WTC11 (cell line): ENCODE measurements around the gene ZMYND15. TPM values are rescaled to one million over a fixed set of nuclear protein-coding genes. Genes with fewer than 3 reads are reported as not detected.

Experiments used
- ATAC-seq: fragments of 200-7000 bp; cut with Tn5 transposase; 2 replicates; pipeline ENCODE4 v1.10.0; 2021; ENCODE audit warnings: mild to moderate bottlenecking, moderate library complexity
- CTCF ChIA-PET: fragments of 300-600 bp; sonication (Branson Sonifier 250); formaldehyde crosslinking; loops from one replicate; lab custom pipeline; 2021; ENCODE audit warnings: antibody characterized with exemption; lab: Charles Lee
- POLR2A ChIA-PET: fragments of 350-600 bp; sonication (Branson Sonifier 250); formaldehyde crosslinking; loops from one replicate; lab custom pipeline; 2021; ENCODE audit warnings: antibody characterized with exemption; lab: Charles Lee
- DNase-seq: peaks from one replicate; pipeline ENCODE4 v3.0.0; 2021; ENCODE audit warnings: low spot score
- H3K27ac Mint-ChIP-seq: 2 replicates; pipeline ENCODE4 v1.8.0; 2021; ENCODE audit warnings: mixed read lengths
- H3K27me3 Mint-ChIP-seq: 2 replicates; pipeline ENCODE4 v1.8.0; 2021; ENCODE audit warnings: low read depth, mild to moderate bottlenecking, moderate library complexity, mixed read lengths
- H3K36me3 Mint-ChIP-seq: 2 replicates; pipeline ENCODE4 v1.8.0; 2021; ENCODE audit warnings: mixed read lengths
- H3K4me1 Mint-ChIP-seq: 2 replicates; pipeline ENCODE4 v1.8.0; 2022; ENCODE audit warnings: mixed read lengths
- H3K4me3 Mint-ChIP-seq: 2 replicates; pipeline ENCODE4 v1.8.0; 2021; ENCODE audit warnings: mild to moderate bottlenecking, moderate library complexity, mixed read lengths
- H3K9me3 Mint-ChIP-seq: 2 replicates; pipeline ENCODE4 v1.8.0; 2021; ENCODE audit warnings: mixed read lengths
- CBFB ChIP-seq: sonication (generic); formaldehyde crosslinking; IDR thresholded peaks from 2 replicates; pipeline ENCODE4 v1.8.1; 2022; ENCODE audit warnings: mild to moderate bottlenecking, low read depth, missing genetic modification reagents
- E2F5 ChIP-seq: sonication (generic); formaldehyde crosslinking; IDR thresholded peaks from 2 replicates; pipeline ENCODE4 v1.8.1; 2022; ENCODE audit warnings: mild to moderate bottlenecking, moderate library complexity, missing genetic modification reagents
- GTF2I ChIP-seq: fragments of 250-450 bp; sonication (Bioruptor Pico); conservative IDR thresholded peaks from 2 replicates; pipeline ENCODE4 v1.4.0; 2021; ENCODE audit warnings: mild to moderate bottlenecking
- HMGXB4 ChIP-seq: sonication (generic); formaldehyde crosslinking; IDR thresholded peaks from 2 replicates; pipeline ENCODE4 v1.8.1; 2023; ENCODE audit warnings: mild to moderate bottlenecking, moderate library complexity, missing genetic modification reagents
- JAZF1 ChIP-seq: fragments of 250-450 bp; sonication (Bioruptor Pico); IDR thresholded peaks from 2 replicates; pipeline ENCODE4 v1.9.0; 2021; ENCODE audit warnings: moderate library complexity, mild to moderate bottlenecking, inconsistent platforms
- NR3C1 ChIP-seq: sonication (generic); formaldehyde crosslinking; conservative IDR thresholded peaks from 2 replicates; pipeline ENCODE4 v1.8.1; 2023; ENCODE audit warnings: low read depth, mild to moderate bottlenecking, missing genetic modification reagents
- PREB ChIP-seq: sonication (generic); formaldehyde crosslinking; IDR thresholded peaks from 2 replicates; pipeline ENCODE4 v1.8.1; 2022; ENCODE audit warnings: mild to moderate bottlenecking, missing genetic modification reagents, moderate library complexity, borderline replicate concordance
- RORB ChIP-seq: fragments of 250-450 bp; sonication (Bioruptor Pico); IDR thresholded peaks from 2 replicates; pipeline ENCODE4 v1.9.0; 2021; ENCODE audit warnings: mild to moderate bottlenecking
- SMAD3 ChIP-seq: sonication (generic); formaldehyde crosslinking; IDR thresholded peaks from 2 replicates; pipeline ENCODE4 v1.8.0; 2022; ENCODE audit warnings: missing genetic modification reagents, mild to moderate bottlenecking, borderline replicate concordance
- SOX15 ChIP-seq: fragments of 250-450 bp; sonication (Bioruptor Pico); IDR thresholded peaks from 2 replicates; pipeline ENCODE4 v1.9.0; 2021; ENCODE audit warnings: mild to moderate bottlenecking
- SP1 ChIP-seq: sonication (generic); formaldehyde crosslinking; conservative IDR thresholded peaks from 2 replicates; pipeline ENCODE4 v1.8.1; 2022; ENCODE audit warnings: missing genetic modification reagents
- TCF7 ChIP-seq: sonication (generic); formaldehyde crosslinking; IDR thresholded peaks from 2 replicates; pipeline ENCODE4 v1.8.0; 2022; ENCODE audit warnings: mild to moderate bottlenecking, low read depth, missing genetic modification reagents, moderate library complexity
- TP53 ChIP-seq: sonication (generic); formaldehyde crosslinking; IDR thresholded peaks from 2 replicates; pipeline ENCODE4 v1.8.1; 2023; ENCODE audit warnings: mild to moderate bottlenecking, missing genetic modification reagents
- ZBTB21 ChIP-seq: sonication (generic); formaldehyde crosslinking; IDR thresholded peaks from 2 replicates; pipeline ENCODE4 v1.8.1; 2023; ENCODE audit warnings: mild to moderate bottlenecking, missing genetic modification reagents, borderline replicate concordance
- ZNF121 ChIP-seq: sonication (generic); formaldehyde crosslinking; IDR thresholded peaks from 2 replicates; pipeline ENCODE4 v1.8.0; 2023; ENCODE audit warnings: missing genetic modification reagents
- ZNF232 ChIP-seq: sonication (generic); formaldehyde crosslinking; IDR thresholded peaks from 2 replicates; pipeline ENCODE4 v1.8.0; 2022; ENCODE audit warnings: mild to moderate bottlenecking, missing genetic modification reagents
- ZNF423 ChIP-seq: fragments of 250-450 bp; sonication (Bioruptor Pico); IDR thresholded peaks from 2 replicates; pipeline ENCODE4 v2.1.2; 2022; ENCODE audit warnings: mild to moderate bottlenecking, moderate library complexity
- ZSCAN18 ChIP-seq: fragments of 250-450 bp; sonication (Bioruptor Pico); IDR thresholded peaks from 2 replicates; pipeline ENCODE4 v2.1.2; 2022; ENCODE audit warnings: mild to moderate bottlenecking, moderate library complexity
- total RNA-seq: library from RNA; stranded (reverse); gene quantifications from 3 replicates; pipeline ENCODE4 v1.2.3, GENCODE V29; 2021
- TF ChIP-seq, protein P1 (sequence below): sonication (generic); formaldehyde crosslinking; IDR thresholded peaks from 2 replicates; pipeline ENCODE4 v1.8.1; 2023; ENCODE audit warnings: mild to moderate bottlenecking, missing genetic modification reagents, moderate library complexity
- TF ChIP-seq, protein P2 (sequence below): sonication (generic); formaldehyde crosslinking; IDR thresholded peaks from 2 replicates; pipeline ENCODE4 v1.8.0; 2022; ENCODE audit warnings: mild to moderate bottlenecking, missing genetic modification reagents

Gene ZMYND15
- total RNA-seq, 1 experiment from 2014 or later, result 0.63 TPM

GRCh38 chr17:4743898-4744297 lies 4.3 kb downstream of the ZMYND15 start:
- Mint-ChIP-seq H3K9me3 (no peaks in the 10 kb centered on the region), H3K4me1 (peaks cover 27% of the 10 kb centered on the region), H3K4me3 (no peak overlapping the region), H3K27ac (no peak overlapping the region), H3K36me3 (no peaks in the 10 kb centered on the region), H3K27me3 (peaks cover 54% of the 10 kb centered on the region)
- no peak for DNase-seq
- CTCF ChIA-PET, result interaction anchor here (0.6 to 1.9 kb wide), 6 partner anchors 12 to 156 kb away, joined by 3 to 5 read pairs (median 4); partner anchors contain the start of genes ARRB2, GLTPD2, MED11 and VMO1
- ATAC-seq, result no peak
- no peak for TF ChIP-seq TCF7 (CRISPR knock-in tag)
- no peak for TF ChIP-seq PREB (CRISPR knock-in tag)
- no peak for TF ChIP-seq GTF2I
- no peak for TF ChIP-seq JAZF1 (CRISPR knock-in tag)
- no peak for TF ChIP-seq CBFB
- no peak for TF ChIP-seq SMAD3
- TF ChIP-seq SOX15 (CRISPR knock-in tag), result no peak
- TF ChIP-seq RORB (CRISPR knock-in tag), result no peak
- TF ChIP-seq ZNF121 (CRISPR knock-in tag), result no peak
- POLR2A ChIA-PET, result no interaction called here

GRCh38 chr17:4744999-4745969 lies 5.7 kb downstream of the ZMYND15 start:
- peak; percentile 68 for TF ChIP-seq SP1
- TF ChIP-seq, protein P1, sequence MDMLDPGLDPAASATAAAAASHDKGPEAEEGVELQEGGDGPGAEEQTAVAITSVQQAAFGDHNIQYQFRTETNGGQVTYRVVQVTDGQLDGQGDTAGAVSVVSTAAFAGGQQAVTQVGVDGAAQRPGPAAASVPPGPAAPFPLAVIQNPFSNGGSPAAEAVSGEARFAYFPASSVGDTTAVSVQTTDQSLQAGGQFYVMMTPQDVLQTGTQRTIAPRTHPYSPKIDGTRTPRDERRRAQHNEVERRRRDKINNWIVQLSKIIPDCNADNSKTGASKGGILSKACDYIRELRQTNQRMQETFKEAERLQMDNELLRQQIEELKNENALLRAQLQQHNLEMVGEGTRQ (CRISPR knock-in tag), result 0 out of 2 replicates have a peak, but pooled peaks have one; percentile 5
- no peak for TF ChIP-seq ZNF232
- TF ChIP-seq ZSCAN18 (CRISPR knock-in tag), result no peak
- TF ChIP-seq ZNF423 (CRISPR knock-in tag), result peak; percentile 97
- TF ChIP-seq, all 79 proteins: peak for 3
- ChIA-PET CTCF (interaction anchor here (0.5 to 2.3 kb wide), 9 partner anchors 18 to 178 kb away, joined by 3 to 13 read pairs (median 4); partner anchors contain the start of genes GLTPD2, PLD2, PSMB6 and VMO1), POLR2A (no interaction called here)
- Mint-ChIP-seq H3K9me3 (no peaks in the 10 kb centered on the region), H3K36me3 (no peaks in the 10 kb centered on the region), H3K27ac (peak overlapping the region; percentile 72; the same call in 1 of the 2 replicates), H3K4me3 (peak overlapping the region; percentile 92), H3K4me1 (peaks cover 26% of the 10 kb centered on the region), H3K27me3 (peaks cover 41% of the 10 kb centered on the region)
- ATAC-seq (peak; percentile 95), DNase-seq (peak; percentile 77)

DNA sequence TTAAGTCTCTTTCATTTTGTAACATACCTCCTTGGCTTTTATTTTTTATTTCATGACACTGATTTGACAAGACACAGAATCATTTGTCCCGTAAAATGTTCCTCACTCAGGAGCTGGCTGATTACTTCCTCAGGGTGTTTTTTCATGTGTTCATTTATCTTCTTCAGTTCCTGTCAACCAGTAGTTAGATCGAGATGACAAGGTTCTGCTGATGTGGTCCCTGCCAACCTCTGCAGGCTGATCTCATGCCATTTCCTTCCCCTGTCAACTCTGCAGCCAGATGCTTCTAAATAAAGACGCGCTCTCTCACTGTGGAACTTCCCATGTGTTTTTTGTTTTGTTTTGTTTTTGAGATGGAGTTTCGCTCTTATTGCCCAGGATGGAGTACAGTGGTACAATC lies 8.2 kb downstream of the ZMYND15 start:
- no peak overlapping the region for H3K4me3 Mint-ChIP-seq
- no peaks in the 10 kb centered on the region for H3K36me3 Mint-ChIP-seq
- TF ChIP-seq TP53, result no peak
- DNase-seq (no peak), ATAC-seq (no peak)
- peaks cover 24% of the 10 kb centered on the region for H3K4me1 Mint-ChIP-seq
- peaks cover 16% of the 10 kb centered on the region for H3K27me3 Mint-ChIP-seq
- CTCF ChIA-PET, result no interaction called here
- H3K27ac Mint-ChIP-seq, result no peak overlapping the region; the same call in 1 of the 2 replicates
- no peaks in the 10 kb centered on the region for H3K9me3 Mint-ChIP-seq
- POLR2A ChIA-PET, result no interaction called here

GRCh38 chr17:4748686-4749085 lies 9.1 kb downstream of the ZMYND15 start:
- ATAC-seq, result no peak
- ChIA-PET CTCF (interaction anchor here (1.0 to 1.3 kb wide), 2 partner anchors 41 to 151 kb away, joined by 3 to 4 read pairs; no protein-coding TSS in a partner anchor), POLR2A (no interaction called here)
- Mint-ChIP-seq H3K27ac (no peak overlapping the region), H3K4me3 (no peak overlapping the region), H3K36me3 (no peaks in the 10 kb centered on the region), H3K9me3 (no peaks in the 10 kb centered on the region), H3K27me3 (peaks cover 9% of the 10 kb centered on the region), H3K4me1 (peaks cover 24% of the 10 kb centered on the region)
- DNase-seq, result no peak
- TF ChIP-seq NR3C1 (CRISPR knock-in tag), result no peak
- no peak for TF ChIP-seq ZBTB21 (CRISPR knock-in tag)
- TF ChIP-seq, protein P1 (CRISPR knock-in tag), result no peak
- TF ChIP-seq E2F5 (CRISPR knock-in tag), result no peak
- no peak for TF ChIP-seq HMGXB4 (CRISPR knock-in tag)
- TF ChIP-seq JAZF1 (CRISPR knock-in tag), result no peak
- TF ChIP-seq, protein P2, sequence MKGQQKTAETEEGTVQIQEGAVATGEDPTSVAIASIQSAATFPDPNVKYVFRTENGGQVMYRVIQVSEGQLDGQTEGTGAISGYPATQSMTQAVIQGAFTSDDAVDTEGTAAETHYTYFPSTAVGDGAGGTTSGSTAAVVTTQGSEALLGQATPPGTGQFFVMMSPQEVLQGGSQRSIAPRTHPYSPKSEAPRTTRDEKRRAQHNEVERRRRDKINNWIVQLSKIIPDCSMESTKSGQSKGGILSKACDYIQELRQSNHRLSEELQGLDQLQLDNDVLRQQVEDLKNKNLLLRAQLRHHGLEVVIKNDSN (CRISPR knock-in tag), result no peak
